Panc1 (cell line): Measurements from ENCODE around the gene PLEKHO1. TPM values are rescaled to one million over a fixed set of nuclear protein-coding genes. Genes with fewer than 3 reads are reported as not detected.
"Not testable (repeated sequence)": the region's sequence is repeated elsewhere in the genome, so short reads cannot be mapped to it uniquely, and the experiment has no call there.

Experiments used
- ATAC-seq: fragments of 200-7000 bp; cut with Tn5 transposase; 2 replicates; pipeline ENCODE4 v1.9.1; 2020; ENCODE audit warnings: mild to moderate bottlenecking, moderate library complexity
- BruUV-seq: library from RNA; stranded (reverse); fragments of 400-500 nt; replicated peaks from 2 replicates; lab custom pipeline; 2021; lab: Mats Ljungman, UMichigan
- CTCF ChIA-PET: fragments of 300-600 bp; sonication (Branson Sonifier 250); formaldehyde crosslinking; loops from one replicate; lab custom pipeline; 2022; ENCODE audit warnings: antibody characterized with exemption; lab: Charles Lee
- POLR2A ChIA-PET: fragments of 300-600 bp; sonication (Branson Sonifier 250); formaldehyde crosslinking; loops from one replicate; lab custom pipeline; 2022; ENCODE audit warnings: antibody characterized with exemption; lab: Charles Lee
- DNase-seq: peaks from one replicate; pipeline ENCODE4 v3.0.0-alpha.2; 2010; ENCODE audit warnings: low read depth, low spot score
- H3K27ac ChIP-seq: 2 replicates; pipeline ENCODE4 v1.5.1; 2011; ENCODE audit warnings: mild to moderate bottlenecking, low read length, inconsistent platforms
- H3K27me3 ChIP-seq: fragments of 200-500 bp; sonication (Bioruptor generic); 2 replicates; pipeline ENCODE4 v1.6.0; 2014; ENCODE audit warnings: low read length, inconsistent platforms; ENCODE audit not compliant: control insufficient read depth, insufficient read depth
- H3K36me3 ChIP-seq: fragments of 200-500 bp; sonication (Bioruptor generic); 2 replicates; pipeline ENCODE4 v1.5.1; 2014; ENCODE audit warnings: inconsistent platforms, mild to moderate bottlenecking, low read length, moderate library complexity; ENCODE audit not compliant: control insufficient read depth, insufficient read depth
- H3K4me1 ChIP-seq: 2 replicates; pipeline ENCODE4 v1.5.1; 2011; ENCODE audit warnings: inconsistent platforms, mild to moderate bottlenecking, low read length, moderate library complexity; ENCODE audit not compliant: control insufficient read depth, insufficient read depth
- H3K4me3 ChIP-seq, 2 experiments: 2 replicates each; pipeline ENCODE4 v1.5.1; 2011 to 2012; ENCODE audit warnings: low read depth in 2 of 2, low read length in 2 of 2, mild to moderate bottlenecking in 2 of 2, inconsistent platforms in 1 of 2, moderate library complexity in 1 of 2
- H3K9me3 ChIP-seq: fragments of 200-500 bp; sonication (Bioruptor generic); 2 replicates; pipeline ENCODE4 v1.5.1; 2014; ENCODE audit warnings: low read depth, mild to moderate bottlenecking, inconsistent platforms, low read length, moderate library complexity; ENCODE audit not compliant: control insufficient read depth, insufficient read depth
- CTCF ChIP-seq: fragments of 450-650 bp; IDR thresholded peaks from 2 replicates; pipeline ENCODE4 v1.5.1; 2017; ENCODE audit warnings: mild to moderate bottlenecking
- POLR2AphosphoS5 ChIP-seq: IDR thresholded peaks from 2 replicates; pipeline ENCODE4 v1.6.1; 2012; ENCODE audit warnings: mild to moderate bottlenecking, low read depth, low read length, moderate library complexity
- SIN3A ChIP-seq: IDR thresholded peaks from 2 replicates; pipeline ENCODE4 v1.6.1; 2012; ENCODE audit warnings: low read depth, mild to moderate bottlenecking, low read length, moderate library complexity, borderline replicate concordance; ENCODE audit not compliant: insufficient read depth
- TCF7L2 ChIP-seq: IDR thresholded peaks from 2 replicates; pipeline ENCODE4 v1.6.1; 2011; ENCODE audit warnings: mild to moderate bottlenecking, low read depth, low read length, inconsistent platforms
- in situ Hi-C: cut with HindIII; loops from 2 replicates; pipeline ENCODE4 v1.10.0; 2016; ENCODE audit warnings: low sequenced_read_pairs, low pct_unique_long_range_greater_than_20kb
- intact Hi-C: fragments of 100-400 bp; cut with micrococcal nuclease; formaldehyde crosslinking; loops from one replicate; pipeline ENCODE4 v1.10.0; 2022; ENCODE audit not compliant: unreplicated experiment
- total RNA-seq: library from RNA; stranded (reverse); gene quantifications from one replicate; pipeline ENCODE4 v1.2.1, GENCODE V29; 2021; ENCODE audit not compliant: unreplicated experiment
- TF ChIP-seq, protein P1 (sequence below), 2 experiments: IDR thresholded peaks; 2 replicates each; pipeline ENCODE4 v1.6.1; 2011 to 2012; ENCODE audit warnings: low read depth in 2 of 2, control low read depth in 1 of 2, low read length in 1 of 2, mild to moderate bottlenecking in 1 of 2, moderate library complexity in 1 of 2; ENCODE audit not compliant: insufficient read depth in 1 of 2

PLEKHO1 gene
- total RNA-seq, 1 experiment from 2014 or later, result 9.1 TPM

DNA sequence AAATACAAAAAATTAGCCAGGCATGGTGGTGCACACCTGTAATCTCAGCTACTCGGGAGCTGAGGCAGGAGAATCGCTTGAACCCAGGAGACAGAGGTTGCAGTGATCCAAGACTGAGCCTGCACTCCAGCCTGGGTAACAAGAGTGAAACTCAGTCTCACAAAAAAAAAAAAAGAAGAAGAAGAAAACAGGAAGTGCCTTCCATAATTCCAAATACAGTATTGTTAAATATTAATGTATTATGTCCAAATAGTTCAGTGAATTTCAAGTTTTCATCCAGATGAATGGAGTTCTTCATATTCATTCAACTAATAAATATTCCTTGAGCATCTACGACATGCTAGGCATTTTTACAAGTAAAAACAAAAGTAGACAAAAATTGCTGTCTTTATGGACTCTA, 33.3 kb downstream of the PLEKHO1 start:
- Histone ChIP-seq H3K9me3 (no peaks in the 10 kb centered on the region), H3K4me1 (peaks cover 5% of the 10 kb centered on the region; the same call in 1 of the 2 replicates), H3K27me3 (no peaks in the 10 kb centered on the region), H3K27ac (no peak overlapping the region), H3K36me3 (no peaks in the 10 kb centered on the region), H3K4me3 (no peak overlapping the region)
- POLR2A ChIA-PET, result no interaction called here
- no TSS peak for BruUV-seq
- in situ Hi-C loops, result no loop called here
- DNase-seq (no peak), ATAC-seq (no peak)
- CTCF ChIA-PET, result no interaction called here
- TF ChIP-seq TCF7L2 (no peak), POLR2AphosphoS5 (no peak), SIN3A (no peak), CTCF (no peak)
- TF ChIP-seq, protein P1, sequence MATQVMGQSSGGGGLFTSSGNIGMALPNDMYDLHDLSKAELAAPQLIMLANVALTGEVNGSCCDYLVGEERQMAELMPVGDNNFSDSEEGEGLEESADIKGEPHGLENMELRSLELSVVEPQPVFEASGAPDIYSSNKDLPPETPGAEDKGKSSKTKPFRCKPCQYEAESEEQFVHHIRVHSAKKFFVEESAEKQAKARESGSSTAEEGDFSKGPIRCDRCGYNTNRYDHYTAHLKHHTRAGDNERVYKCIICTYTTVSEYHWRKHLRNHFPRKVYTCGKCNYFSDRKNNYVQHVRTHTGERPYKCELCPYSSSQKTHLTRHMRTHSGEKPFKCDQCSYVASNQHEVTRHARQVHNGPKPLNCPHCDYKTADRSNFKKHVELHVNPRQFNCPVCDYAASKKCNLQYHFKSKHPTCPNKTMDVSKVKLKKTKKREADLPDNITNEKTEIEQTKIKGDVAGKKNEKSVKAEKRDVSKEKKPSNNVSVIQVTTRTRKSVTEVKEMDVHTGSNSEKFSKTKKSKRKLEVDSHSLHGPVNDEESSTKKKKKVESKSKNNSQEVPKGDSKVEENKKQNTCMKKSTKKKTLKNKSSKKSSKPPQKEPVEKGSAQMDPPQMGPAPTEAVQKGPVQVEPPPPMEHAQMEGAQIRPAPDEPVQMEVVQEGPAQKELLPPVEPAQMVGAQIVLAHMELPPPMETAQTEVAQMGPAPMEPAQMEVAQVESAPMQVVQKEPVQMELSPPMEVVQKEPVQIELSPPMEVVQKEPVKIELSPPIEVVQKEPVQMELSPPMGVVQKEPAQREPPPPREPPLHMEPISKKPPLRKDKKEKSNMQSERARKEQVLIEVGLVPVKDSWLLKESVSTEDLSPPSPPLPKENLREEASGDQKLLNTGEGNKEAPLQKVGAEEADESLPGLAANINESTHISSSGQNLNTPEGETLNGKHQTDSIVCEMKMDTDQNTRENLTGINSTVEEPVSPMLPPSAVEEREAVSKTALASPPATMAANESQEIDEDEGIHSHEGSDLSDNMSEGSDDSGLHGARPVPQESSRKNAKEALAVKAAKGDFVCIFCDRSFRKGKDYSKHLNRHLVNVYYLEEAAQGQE (IDR thresholded peaks at IDR 0.05; ENCODE audit: insufficient read depth in 1 of 2, low read depth in 2 of 2, low read length in 1 of 2), result no peak
- intact Hi-C loops, result no loop called here

- BruUV-seq, result no TSS peak
- Histone ChIP-seq H3K4me1 (peaks cover 5% of the 10 kb centered on the region; the same call in 1 of the 2 replicates), H3K27me3 (no peaks in the 10 kb centered on the region), H3K36me3 (no peaks in the 10 kb centered on the region), H3K4me3 (no peak overlapping the region), H3K27ac (no peak overlapping the region), H3K9me3 (no peaks in the 10 kb centered on the region)
- in situ Hi-C loops, result no loop called here
- intact Hi-C loops, result loop anchor here (5.0 kb wide), 1 partner anchor 113 kb away; no protein-coding TSS in a partner anchor
- DNase-seq (no peak), ATAC-seq (no peak)
- ChIA-PET POLR2A (no interaction called here), CTCF (interaction anchor here (0.6 kb wide), 1 partner anchor 16 kb away, joined by 3 read pairs; no protein-coding TSS in a partner anchor)
- TF ChIP-seq SIN3A (no peak), CTCF (no peak)
- TF ChIP-seq, protein P1 (IDR thresholded peaks at IDR 0.05; ENCODE audit: insufficient read depth in 1 of 2, low read depth in 2 of 2, low read length in 1 of 2), result no peak
These were observed 35.8 kb downstream of the PLEKHO1 start for GRCh38 chr1:150185481-150185880.

- BruUV-seq, H3K4me1 ChIP-seq, H3K27ac ChIP-seq, H3K9me3 ChIP-seq, DNase-seq, in situ Hi-C loops, H3K36me3 ChIP-seq, H3K27me3 ChIP-seq, H3K4me3 ChIP-seq: not testable (repeated sequence)
- intact Hi-C loops, result loop anchor here (5.0 kb wide), 1 partner anchor 114 kb away; no protein-coding TSS in a partner anchor
- CTCF ChIA-PET, result interaction anchor here (0.8 to 0.9 kb wide), 2 partner anchors 113 to 136 kb away, joined by 3 to 11 read pairs; no protein-coding TSS in a partner anchor
- POLR2A ChIA-PET, result interaction anchor here (0.6 kb wide), 1 partner anchor 97 kb away, joined by 3 read pairs; no protein-coding TSS in a partner anchor
- ATAC-seq, result peak; percentile 8; the same call in 1 of the 2 replicates
These were observed 36.7 kb downstream of the PLEKHO1 start for GRCh38 chr1:150186438-150186788.
